NCI-H526 (cell line): ENCODE data around the gene GTF3C5.
A peak's percentile ranks its signal among the peaks of the same experiment; 100 is the strongest.

ENCODE experiments used
- DNase-seq, 2 experiments: peaks; one replicate each; lab custom pipeline; 2025; lab: John Stamatoyannopoulos, UW

Gene GTF3C5

DNA sequence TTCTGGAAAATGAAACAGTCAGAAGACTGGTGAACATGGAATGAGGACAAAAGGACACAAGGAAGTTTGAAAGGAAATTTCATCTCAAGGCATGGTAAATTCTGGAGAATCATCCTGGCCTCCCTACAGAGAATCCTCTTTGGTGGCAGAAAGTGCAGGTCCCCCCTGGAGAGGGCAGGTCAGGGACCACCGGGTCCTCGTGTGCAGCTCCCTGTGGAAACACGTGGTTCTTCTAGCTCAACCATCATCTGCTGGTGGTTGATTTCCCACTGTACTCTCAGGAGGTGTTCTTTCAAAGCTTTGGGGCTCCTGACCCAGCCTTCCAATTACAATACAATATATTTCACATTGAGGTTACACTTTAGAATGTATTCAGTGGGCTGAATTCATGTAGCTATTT, 2.6 kb upstream of the GTF3C5 start:
- no peak for DNase-seq

DNA sequence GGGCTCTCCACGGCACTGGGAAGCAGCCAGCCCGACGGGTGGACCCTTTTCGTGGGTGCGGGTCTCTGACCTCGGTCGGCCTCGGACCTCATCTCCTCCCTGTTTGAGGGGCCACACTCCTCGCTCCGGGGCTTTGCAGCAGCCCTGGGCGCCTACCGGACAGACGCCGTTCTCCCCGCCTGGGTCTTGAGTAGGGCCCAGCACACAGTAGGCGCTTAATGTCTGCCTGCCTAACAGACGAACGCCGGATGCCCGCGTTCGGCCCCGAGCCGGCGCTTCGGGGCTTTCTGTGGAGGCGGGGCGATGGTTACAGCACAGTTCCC, 842 bp upstream of the GTF3C5 start:
- no peak for DNase-seq

DNA sequence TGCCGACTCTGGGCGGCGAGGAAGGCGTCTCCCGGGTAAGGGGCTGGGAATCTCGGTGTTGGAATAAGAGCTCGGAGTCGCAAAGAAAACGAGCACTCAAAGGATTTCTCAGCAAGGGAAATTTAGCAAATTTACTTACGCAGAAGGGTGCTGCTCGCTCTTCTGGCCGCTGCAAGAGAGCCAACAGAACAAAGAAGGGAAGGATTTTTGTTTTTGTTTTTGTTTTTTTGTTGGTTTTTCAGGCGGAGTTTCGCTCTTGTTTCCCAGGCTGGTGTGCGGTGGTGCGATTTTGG, 279 bp downstream of the GTF3C5 start:
- DNase-seq: no peak

DNA sequence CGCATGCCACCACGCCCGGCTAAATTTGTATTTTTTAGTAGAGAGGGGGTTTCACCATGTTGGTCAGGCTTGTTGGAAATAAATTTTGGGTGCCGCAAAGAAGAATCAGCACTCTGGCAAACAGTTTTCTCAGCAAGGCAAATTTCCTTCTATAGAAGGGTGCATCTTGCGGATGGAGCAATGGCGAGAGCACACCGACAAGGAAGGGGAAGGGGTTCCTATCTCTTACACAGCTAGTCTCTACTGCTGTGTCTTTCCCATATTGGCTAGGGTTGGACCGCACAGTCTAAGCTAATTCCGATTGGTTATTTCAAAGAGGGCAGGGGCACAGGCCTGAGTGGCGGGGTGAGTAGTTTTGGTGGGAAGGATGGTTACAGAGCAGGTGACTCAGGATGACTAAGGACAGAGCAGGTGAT, 707 bp downstream of the GTF3C5 start:
- peak in 1 of 2 experiments; percentile 4 for DNase-seq

DNA sequence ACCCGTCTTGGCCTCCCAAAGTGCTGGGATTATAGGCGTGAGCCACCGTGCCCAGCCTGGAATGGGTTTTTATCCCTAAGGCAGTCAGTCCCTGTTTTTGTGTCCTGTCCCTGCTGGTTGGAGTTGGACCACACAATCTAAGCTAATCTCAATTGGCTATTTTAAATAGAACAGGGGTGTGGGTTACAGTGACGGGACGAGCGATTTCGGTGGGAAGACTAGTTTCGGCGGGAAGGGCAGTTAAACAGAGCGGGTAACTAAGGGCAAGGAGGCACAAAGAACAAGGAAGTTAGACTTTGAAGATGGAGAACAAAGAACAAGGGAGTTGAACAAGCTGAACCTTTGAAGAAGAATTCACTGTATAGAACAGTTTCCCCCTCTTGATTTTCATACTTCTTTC, 1.4 kb downstream of the GTF3C5 start:
- peak in 1 of 2 experiments; percentile 21 for DNase-seq

DNA sequence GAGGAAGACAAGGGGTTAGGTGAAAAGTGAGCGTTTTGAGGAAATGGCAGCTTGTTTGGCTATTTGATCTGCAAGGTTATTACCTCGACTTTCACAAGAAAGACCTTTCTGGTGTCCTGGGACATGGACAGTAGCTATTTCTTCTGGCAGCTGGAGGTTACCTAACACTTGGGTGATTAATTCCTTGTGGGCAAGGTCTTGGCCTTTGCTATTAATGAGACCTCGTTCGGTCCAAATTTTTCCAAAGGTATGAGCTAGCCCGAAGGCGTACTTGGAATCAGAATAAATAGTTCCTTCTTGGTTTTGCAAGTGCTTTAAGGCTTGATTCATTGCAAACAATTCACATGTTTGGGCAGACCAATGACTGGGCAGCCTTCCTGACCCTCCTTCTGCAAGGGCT, 4.9 kb downstream of the GTF3C5 start:
- DNase-seq: no peak

DNA sequence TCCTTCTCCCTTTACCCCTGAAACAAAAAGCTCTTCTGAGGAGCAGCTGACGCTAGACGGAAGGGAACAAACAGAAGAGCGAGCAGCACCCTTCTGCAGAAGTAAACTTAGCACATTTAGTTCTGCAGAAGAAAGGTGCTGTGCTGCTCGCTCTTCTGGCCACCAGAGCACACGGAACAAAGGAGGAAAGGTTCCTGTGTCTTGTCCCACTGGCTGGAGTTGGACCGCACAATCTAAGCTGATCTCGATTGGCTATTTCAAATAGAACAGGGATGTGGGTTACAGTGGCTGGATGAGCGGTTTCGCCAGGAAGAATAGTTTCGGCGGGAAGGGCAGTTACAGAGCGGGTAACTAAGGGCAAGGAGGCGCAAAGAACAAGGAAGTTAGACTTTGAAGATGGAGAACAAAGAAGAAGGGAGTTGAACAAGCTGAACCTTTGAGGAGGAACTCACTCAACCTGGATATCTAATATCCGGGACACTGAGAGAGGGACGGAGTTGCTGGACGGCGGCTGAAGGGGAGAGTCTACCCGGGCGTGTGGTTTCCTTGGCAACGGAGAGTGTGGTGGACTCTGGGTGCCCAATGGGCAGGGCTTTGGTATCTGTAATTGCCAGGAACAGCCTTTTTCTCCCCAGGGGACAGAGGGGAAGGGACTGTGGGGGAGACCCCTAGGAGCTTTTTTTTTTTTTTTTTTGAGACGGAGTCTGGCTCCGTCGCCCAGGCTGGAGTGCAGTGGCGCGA, 7.1 kb downstream of the GTF3C5 start:
- DNase-seq: no peak

DNA sequence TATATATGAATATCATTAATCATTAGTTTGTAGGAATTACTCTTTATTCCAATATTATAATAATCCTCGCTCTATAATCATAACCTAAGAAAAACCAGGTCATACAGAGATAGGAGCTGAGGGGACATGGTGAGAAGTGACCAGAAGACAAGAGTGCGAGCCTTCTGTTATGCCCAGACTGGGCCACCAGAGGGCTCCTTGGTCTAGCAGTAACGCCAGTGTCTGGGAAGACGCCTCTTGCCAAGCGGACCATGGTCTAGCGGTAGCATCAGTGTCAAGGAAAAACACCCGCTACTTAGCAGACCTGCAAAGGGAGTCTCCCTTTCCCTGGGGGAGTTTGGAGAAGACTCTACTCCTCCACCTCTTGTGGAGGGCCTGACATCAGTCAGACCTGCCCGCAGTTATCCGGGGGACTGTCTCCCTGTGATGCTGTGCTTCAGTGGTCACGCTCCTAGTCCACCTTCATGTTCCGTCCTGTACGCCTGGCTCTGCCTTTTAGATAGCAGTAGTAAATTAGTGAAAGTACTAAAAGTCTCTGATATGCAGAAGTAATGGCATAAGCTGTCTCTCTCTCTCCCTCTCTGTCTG, 10.2 kb downstream of the GTF3C5 start:
- DNase-seq: peak in 1 of 2 experiments; percentile 40

DNA sequence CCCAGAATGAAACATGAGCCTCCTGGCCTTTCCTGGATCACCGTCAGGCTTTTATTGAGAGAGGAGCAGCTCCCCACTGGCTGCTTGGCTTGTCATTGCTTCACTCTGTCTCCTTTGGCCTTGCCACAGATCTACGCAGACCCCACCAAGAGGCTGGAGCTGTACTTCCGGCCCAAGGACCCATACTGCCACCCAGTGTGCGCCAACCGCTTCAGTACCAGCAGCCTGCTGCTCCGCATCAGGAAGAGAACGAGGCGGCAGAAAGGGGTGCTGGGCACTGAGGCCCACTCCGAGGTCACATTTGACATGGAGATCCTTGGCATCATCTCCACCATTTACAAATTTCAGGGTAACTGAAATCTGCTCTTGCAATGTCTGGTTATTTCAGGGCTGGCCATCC, 11.2 kb downstream of the GTF3C5 start:
- no peak for DNase-seq

DNA sequence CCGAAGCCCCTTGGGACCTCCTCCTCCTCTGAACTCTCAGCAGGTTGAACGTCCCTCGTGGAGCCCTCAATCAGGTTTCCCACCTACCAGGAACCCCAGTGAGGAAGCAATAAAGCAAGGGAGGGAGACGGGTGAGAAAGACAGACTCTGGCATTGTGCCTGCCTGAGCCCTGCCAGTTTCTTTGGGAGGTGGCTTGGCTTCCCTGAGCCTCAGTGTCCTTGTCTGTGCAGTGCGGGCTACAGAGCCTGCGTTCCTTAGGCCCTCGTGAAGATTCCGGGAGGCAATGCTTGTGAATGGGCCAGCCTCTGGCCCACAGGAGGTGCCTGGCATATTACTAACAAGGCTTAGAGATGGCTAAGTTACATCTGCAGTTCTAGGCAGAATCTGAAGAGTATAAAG, 11.9 kb downstream of the GTF3C5 start:
- no peak for DNase-seq

DNA sequence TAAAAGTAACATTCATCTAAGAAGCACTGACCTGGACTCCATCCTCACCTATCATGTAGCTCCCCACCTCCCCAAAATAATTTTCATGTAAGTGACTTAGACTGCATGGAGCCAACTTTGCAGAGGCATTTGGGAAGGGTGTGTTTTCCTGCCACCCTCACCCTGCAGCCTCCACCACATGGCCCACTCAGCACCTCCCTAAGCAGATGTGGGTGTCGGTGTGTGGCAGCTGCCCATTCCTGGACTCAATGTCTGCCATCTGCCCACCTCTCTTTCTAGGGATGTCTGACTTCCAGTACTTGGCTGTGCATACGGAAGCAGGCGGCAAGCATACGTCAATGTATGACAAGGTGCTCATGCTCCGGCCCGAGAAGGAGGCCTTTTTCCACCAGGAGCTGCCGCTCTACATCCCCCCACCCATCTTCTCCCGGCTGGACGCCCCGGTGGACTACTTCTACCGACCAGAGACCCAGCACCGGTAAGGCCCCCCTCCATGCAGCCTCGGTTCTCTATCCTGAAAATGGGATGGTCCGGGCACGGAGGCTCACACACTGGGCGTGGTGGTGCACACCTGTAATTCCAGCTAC, 12.7 kb downstream of the GTF3C5 start:
- DNase-seq: no peak

DNA sequence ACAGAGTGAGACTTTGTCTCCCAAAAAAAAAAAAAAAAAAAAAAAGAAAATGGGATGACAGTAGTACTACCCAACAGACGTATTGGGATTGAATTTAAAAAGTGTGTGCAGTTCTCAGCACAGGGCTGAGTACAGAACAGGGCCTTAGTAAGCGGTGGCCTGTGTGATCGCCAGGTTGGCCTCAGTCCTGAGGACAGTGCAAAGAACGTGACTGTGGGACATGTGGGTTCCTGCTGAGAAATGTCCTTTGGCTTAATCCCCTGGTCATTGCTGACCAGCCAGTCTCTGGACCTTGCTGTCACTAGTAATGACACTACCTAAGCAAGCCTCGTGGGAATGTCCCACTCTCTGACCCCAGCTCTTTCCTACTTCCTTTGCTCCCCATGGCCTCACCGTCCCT, 13.3 kb downstream of the GTF3C5 start:
- DNase-seq: no peak

DNA sequence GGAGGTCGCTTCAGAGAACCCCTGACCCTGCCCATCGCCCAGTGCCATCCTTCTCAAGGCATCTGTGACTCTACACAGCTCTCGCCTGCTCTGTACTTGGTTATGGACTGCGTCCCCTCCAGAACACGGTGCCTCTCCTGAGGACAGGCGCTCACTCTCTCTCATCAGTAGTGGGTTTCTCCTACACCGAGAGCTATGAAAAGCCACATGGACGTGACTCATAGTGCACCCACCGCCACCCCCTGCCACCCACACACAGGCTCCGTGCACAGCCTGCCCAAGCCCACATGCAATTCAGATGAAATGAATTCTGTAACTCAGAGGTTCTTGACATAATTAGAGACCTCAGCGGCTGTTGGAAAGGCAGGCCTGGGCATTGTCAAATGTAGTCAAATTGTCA, 13.9 kb downstream of the GTF3C5 start:
- DNase-seq: no peak

DNA sequence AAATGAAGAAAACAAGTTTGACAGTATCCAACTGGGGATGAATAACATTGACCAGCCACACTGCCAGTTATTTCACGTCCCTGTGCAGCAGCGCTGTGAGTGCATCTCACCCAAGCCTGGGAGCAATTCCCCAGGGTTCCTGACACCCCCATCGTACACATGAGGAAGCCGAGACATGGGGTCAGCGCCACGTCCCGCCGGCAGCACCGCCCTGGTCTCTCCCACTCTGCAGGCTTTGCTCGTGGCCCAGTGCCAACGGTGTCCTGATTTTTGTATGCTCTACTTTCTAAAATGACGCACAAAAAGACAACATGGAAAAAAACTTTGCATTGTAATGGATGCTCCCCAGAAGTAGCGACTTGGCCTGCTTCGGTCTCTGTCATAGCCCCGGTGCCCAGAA, 14.3 kb downstream of the GTF3C5 start:
- no peak for DNase-seq

DNA sequence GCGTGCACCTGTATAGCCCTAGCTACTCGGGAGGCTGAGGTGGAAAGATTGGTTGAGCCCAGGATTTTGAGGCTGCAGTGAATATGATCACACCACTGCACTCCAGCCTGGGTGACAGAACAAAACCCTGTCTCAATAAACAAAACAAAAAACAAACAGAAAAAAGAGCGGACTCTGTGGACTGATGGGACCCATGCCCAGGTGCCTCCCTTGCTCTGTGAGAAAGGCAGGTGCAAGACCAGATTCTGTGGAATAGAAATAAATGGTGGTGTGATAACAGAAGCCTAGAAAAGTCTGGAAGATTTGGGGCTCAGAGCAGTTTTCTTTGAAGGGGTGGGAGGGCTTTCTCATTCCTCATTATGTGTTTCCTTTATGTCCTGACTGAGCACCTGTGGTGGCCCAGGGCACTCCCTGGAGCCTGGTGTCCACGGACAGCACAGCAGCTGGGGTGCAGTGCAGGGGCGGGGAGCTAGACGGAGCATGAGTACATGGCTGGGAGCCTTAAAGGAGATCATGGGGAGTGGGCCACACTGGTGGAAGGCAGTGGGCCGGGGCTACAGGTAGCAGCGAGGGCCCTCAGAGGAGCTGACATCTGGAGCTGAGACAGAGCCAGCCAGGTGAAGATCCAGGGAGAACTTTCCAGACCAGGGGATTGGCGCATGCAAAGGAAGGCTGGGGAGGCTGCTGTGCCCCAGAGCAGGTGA, 15.6 kb downstream of the GTF3C5 start:
- DNase-seq: no peak

DNA sequence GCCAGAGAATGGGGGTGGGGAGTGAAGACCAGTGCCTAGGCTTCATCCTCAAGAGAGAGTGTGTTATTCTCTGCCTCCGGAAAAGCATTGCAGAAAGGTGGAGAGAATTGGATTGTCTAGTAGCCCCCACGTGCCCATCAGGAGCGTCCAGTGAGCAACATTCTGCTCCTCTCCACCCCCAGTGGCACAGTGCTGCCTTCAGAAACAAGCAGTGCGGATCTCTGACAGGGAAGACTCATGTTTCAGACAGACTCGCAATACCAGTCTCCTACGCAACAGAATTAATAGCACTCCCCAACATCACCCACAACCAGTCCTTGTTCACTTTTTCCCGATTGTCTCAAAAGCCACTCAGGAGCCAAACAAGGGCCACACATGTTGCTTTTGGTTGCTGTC, 16.1 kb downstream of the GTF3C5 start:
- no peak for DNase-seq

DNA sequence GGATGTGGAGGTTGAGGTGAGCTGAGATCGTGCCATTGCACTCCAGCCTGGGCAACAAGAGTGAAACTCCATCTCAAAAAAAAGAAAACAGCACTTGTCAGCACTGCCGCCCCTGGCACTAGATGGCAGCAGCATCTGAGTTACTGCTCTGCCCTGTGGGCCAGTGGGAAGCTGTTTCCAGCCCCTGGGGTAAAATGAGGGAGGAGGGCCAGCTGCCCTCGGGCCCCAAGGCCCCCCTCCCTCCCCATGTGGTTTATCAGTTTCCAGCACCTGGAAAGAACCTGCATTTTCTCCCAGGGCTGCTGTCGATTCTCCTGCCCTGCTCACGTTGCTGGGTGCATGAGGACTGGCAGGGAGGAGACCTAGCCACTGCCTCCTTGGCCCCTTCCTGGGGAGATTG, 17.8 kb downstream of the GTF3C5 start:
- DNase-seq: no peak

DNA sequence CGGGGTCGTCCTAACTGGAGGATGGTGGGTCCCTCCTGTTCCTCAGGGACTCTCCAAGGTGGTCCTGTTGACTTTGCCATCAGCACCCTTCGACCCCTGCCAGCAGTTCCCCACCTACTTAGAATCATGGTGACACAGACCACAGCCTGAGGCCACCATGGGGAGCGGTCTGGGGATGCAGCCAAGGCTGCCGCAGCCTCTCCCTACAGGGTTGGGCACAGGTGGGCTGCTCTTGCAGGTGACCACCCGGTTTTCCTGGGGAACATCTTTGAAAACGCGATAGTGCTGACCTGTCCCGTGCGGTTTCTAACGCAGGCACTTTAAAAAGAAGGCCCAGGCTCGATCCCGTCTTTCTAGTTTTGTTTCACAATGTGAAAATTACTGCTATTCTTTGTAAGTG, 18.2 kb downstream of the GTF3C5 start:
- no peak for DNase-seq

DNA sequence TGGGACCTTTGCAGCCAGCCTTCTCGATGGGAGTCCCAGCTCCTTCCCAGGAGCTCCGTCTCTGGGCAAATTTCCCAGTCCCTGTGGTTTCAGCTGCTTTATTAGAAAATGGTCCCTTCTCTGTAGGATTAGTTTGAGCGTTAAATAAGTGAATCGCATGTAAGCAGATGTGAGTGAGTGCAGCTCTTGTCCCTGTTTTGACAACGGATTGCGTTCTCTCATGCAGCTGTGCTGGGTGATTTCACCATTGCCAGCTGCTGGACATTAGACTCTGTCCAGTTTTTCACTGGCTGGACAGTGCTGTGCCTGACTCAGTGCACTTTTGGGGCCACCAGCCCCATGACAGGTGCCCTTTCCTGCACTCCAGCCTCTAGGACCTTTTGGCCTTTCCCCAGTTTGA, 19.3 kb downstream of the GTF3C5 start:
- DNase-seq: no peak

DNA sequence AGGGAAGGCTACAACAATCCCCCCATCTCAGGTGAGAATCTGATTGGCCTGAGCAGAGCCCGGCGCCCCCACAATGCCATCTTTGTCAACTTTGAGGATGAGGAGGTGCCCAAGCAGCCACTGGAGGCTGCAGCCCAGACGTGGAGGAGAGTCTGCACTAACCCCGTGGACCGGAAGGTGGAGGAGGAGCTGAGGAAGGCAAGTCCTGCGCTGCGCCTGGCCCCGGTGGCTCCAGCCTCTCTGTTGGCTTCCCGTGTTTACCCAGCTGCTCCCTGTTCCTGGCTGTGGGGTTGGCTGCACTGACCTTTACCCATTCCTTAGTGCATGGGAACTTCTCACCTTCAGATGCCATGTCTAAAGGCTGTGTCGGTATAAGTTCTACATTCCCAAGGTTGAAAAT, 20.0 kb downstream of the GTF3C5 start:
- DNase-seq: no peak

DNA sequence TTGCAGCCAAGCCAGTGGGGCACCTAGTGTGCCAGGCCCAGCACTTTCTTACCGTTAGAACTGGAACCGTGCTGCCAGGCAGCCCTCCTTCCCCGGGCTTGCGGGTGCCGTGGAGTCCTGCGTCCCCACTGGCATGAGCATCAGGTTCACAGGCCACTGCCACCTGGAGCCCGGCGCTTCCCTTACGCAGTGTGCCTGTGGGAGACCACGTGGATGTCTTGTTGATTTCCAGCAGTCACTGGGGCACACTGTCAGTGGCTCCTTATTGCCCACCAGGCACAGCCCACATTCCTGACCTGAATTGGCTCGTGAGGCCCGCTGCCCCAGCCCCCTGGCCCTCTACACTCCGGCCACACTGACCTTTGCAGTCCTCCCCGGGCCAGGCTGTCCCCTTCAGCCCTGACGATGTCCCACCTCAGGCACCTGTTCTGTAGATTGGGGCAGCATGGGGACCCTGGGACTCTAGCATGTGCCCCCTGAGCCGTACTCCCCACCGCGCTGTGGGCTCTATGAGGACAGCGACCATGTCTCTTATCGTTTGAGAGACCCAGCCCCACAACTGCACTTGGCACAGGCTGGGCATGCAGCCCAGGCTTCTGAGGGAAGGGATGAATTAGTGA, 20.6 kb downstream of the GTF3C5 start:
- DNase-seq: no peak

DNA sequence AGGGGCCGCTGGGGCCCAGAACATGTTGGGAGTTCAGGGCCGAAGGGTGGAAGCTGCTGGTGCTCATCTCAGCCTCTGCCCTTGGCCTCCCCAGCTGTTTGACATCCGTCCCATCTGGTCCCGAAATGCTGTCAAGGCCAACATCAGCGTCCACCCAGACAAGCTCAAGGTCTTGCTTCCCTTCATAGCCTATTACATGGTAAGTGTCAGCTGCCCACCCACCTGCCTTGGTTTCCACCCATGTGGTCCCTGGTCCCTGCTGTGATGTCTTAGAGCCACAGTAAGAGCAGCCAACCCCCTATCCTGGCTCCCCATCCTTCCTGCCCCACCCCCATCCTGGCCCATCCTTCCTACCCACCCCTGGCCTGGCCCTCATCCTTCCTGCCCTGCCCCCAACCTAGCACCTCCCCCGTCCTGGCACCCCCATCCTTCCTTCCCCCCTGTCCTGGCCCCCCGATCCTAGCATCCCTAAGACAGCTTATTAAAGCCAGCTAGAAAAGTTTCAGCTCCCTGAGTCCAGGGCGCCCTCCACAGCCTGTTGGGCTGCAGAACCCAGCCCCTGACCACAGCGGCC, 21.3 kb downstream of the GTF3C5 start:
- DNase-seq: no peak
